Measurements from ENCODE around the gene LRIG2. TPM values are rescaled to one million over a fixed set of nuclear protein-coding genes. Genes with fewer than 3 reads are reported as not detected.
A peak's percentile ranks its signal among the peaks of the same experiment; 100 is the strongest.

The LRIG2 gene
- total and polyA plus RNA-seq, 2 of the 13 experiments (the other 11 are each of a cell fraction or from before 2014, with no cell fraction given) = 8.1 to 12.2 TPM

DNA sequence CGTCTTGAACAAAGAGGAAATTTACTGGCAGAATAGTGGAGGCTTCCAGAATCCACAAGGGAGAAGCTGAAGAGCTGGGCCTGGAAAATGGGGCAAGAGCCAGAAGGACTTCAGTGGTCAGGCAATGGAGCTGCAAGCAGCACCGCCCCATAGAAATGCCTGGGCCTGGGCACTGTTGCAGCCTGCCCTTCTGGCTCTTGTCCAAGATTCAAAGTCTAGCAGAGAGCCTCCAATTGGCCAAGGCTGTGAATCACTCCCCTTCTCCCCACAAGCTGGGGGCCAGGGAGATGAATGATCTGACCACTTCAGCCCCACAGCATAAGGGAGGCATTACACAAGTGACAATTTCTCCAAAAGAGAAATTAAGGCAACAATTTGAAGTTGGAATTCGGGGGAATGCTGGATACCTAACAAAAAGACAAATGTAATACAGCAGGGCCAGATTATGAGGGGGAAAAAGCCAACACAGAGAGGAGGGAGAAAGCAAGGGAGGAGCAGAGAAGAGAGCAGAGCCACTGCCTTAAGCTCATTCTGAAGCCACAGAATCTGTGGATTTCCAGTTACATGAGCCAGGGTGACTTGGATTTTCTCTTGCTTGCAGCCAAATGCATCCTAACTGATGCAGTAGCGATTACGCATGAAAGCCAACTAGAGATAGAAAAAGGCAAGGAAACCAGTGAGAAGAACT is 80.3 kb downstream of the LRIG2 start (continued):
- TF ChIP-seq, protein P1, sequence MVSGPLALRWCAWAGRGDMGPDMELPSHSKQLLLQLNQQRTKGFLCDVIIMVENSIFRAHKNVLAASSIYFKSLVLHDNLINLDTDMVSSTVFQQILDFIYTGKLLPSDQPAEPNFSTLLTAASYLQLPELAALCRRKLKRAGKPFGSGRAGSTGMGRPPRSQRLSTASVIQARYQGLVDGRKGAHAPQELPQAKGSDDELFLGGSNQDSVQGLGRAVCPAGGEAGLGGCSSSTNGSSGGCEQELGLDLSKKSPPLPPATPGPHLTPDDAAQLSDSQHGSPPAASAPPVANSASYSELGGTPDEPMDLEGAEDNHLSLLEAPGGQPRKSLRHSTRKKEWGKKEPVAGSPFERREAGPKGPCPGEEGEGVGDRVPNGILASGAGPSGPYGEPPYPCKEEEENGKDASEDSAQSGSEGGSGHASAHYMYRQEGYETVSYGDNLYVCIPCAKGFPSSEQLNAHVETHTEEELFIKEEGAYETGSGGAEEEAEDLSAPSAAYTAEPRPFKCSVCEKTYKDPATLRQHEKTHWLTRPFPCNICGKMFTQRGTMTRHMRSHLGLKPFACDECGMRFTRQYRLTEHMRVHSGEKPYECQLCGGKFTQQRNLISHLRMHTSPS (CRISPR knock-in tag; IDR thresholded peaks at IDR 0.05; ENCODE audit: low read depth) = 0 out of 2 replicates have a peak, but pooled peaks have one; percentile 19
- TF ChIP-seq JUND (CRISPR knock-in tag; IDR thresholded peaks at IDR 0.05) (no peak), HOXA3 (CRISPR knock-in tag; IDR thresholded peaks at IDR 0.05) (peak; percentile 43; the same call in 1 of the 2 replicates), ATAD3A (CRISPR knock-in tag; IDR thresholded peaks at IDR 0.05) (no peak), ZNF546 (CRISPR knock-in tag; conservative IDR thresholded peaks at IDR 0.05) (no peak), FOXK1 (CRISPR knock-in tag; IDR thresholded peaks at IDR 0.05; ENCODE audit: borderline replicate concordance, low read depth) (no peak), ZIK1 (CRISPR knock-in tag; IDR thresholded peaks at IDR 0.05; ENCODE audit: borderline replicate concordance, low read depth) (no peak), ZNF563 (CRISPR knock-in tag; IDR thresholded peaks at IDR 0.05) (no peak), RNF2 (conservative IDR thresholded peaks at IDR 0.05; ENCODE audit: low read depth) (no peak), PHF20 (CRISPR knock-in tag; IDR thresholded peaks at IDR 0.05) (no peak), AGO2 (optimal IDR thresholded peaks at IDR 0.05; ENCODE audit: low read depth, low read length) (no peak), ZBTB38 (CRISPR knock-in tag; IDR thresholded peaks at IDR 0.05) (no peak), WIZ (CRISPR knock-in tag; IDR thresholded peaks at IDR 0.05) (no peak), HNRNPK (IDR thresholded peaks at IDR 0.05; ENCODE audit: low read depth, low read length, poor library complexity, severe bottlenecking) (no peak), ZNF234 (CRISPR knock-in tag; conservative IDR thresholded peaks at IDR 0.05) (no peak), ZMYM4 (CRISPR knock-in tag; IDR thresholded peaks at IDR 0.05) (peak; percentile 77; the same call in 1 of the 2 replicates), XRCC5 (optimal IDR thresholded peaks at IDR 0.05; ENCODE audit: low read length) (peak; percentile 76), NFYC (CRISPR knock-in tag; IDR thresholded peaks at IDR 0.05) (0 out of 2 replicates have a peak, but pooled peaks have one; percentile 43), SOX6 (IDR thresholded peaks at IDR 0.05) (no peak), SOX6 (CRISPR knock-in tag; IDR thresholded peaks at IDR 0.05) (peak; percentile 27; the same call in 1 of the 2 replicates), ZNF232 (CRISPR knock-in tag; IDR thresholded peaks at IDR 0.05; ENCODE audit: borderline replicate concordance) (no peak), ZFP37 (CRISPR knock-in tag; IDR thresholded peaks at IDR 0.05; ENCODE audit: borderline replicate concordance) (no peak), RFX1 (IDR thresholded peaks at IDR 0.05) (no peak), ZNF670 (CRISPR knock-in tag; IDR thresholded peaks at IDR 0.05; ENCODE audit: borderline replicate concordance) (no peak)
- TF ChIP-seq, protein P2, sequence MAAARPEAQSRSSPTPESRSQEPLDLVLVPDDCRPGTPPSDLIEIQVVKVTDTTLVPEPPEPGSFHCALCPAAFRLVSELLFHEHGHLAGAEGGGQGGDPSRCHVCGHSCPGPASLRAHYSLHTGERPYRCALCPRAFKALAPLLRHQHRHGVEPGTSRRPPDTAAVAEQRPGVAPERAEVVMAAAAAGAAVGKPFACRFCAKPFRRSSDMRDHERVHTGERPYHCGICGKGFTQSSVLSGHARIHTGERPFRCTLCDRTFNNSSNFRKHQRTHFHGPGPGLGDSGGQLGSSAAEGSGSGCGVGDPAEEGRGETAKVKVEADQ (CRISPR knock-in tag; IDR thresholded peaks at IDR 0.05; ENCODE audit: borderline replicate concordance) = no peak
- TF ChIP-seq, protein P3, sequence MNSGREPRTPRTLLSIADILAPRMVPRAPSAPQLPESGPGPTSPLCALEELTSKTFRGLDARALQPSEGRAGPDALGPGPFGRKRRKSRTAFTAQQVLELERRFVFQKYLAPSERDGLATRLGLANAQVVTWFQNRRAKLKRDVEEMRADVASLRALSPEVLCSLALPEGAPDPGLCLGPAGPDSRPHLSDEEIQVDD (CRISPR knock-in tag; IDR thresholded peaks at IDR 0.05; ENCODE audit: borderline replicate concordance) = no peak
- TF ChIP-seq, protein P4, sequence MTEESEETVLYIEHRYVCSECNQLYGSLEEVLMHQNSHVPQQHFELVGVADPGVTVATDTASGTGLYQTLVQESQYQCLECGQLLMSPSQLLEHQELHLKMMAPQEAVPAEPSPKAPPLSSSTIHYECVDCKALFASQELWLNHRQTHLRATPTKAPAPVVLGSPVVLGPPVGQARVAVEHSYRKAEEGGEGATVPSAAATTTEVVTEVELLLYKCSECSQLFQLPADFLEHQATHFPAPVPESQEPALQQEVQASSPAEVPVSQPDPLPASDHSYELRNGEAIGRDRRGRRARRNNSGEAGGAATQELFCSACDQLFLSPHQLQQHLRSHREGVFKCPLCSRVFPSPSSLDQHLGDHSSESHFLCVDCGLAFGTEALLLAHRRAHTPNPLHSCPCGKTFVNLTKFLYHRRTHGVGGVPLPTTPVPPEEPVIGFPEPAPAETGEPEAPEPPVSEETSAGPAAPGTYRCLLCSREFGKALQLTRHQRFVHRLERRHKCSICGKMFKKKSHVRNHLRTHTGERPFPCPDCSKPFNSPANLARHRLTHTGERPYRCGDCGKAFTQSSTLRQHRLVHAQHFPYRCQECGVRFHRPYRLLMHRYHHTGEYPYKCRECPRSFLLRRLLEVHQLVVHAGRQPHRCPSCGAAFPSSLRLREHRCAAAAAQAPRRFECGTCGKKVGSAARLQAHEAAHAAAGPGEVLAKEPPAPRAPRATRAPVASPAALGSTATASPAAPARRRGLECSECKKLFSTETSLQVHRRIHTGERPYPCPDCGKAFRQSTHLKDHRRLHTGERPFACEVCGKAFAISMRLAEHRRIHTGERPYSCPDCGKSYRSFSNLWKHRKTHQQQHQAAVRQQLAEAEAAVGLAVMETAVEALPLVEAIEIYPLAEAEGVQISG (CRISPR knock-in tag; IDR thresholded peaks at IDR 0.05) = peak; percentile 32; the same call in 1 of the 2 replicates

Measured in HepG2 (cell line).